KMS-11 (cell line): ENCODE measurements around the gene REC8.

Experiments used
- H2AFZ ChIP-seq: fragments of 200-600 bp; sonication (generic); 2 replicates; pipeline ENCODE4 v1.6.1; 2016; ENCODE audit warnings: antibody characterized with exemption, mixed run types, low read depth
- H3K27ac ChIP-seq: fragments of 200-600 bp; sonication (generic); 2 replicates; pipeline ENCODE4 v1.6.1; 2016; ENCODE audit warnings: mild to moderate bottlenecking, mixed run types
- H3K27me3 ChIP-seq: fragments of 200-600 bp; sonication (generic); 2 replicates; pipeline ENCODE4 v1.6.1; 2017; ENCODE audit warnings: mild to moderate bottlenecking, low read depth, mixed run types, moderate library complexity; ENCODE audit not compliant: insufficient read depth
- H3K36me3 ChIP-seq: fragments of 200-600 bp; sonication (generic); 2 replicates; pipeline ENCODE4 v1.6.1; 2017; ENCODE audit warnings: mild to moderate bottlenecking, mixed run types; ENCODE audit not compliant: insufficient read depth
- H3K4me1 ChIP-seq: fragments of 200-600 bp; sonication (generic); 2 replicates; pipeline ENCODE4 v1.6.1; 2016; ENCODE audit warnings: mild to moderate bottlenecking, low read depth, mixed run types; ENCODE audit not compliant: poor library complexity, severe bottlenecking
- H3K4me2 ChIP-seq: fragments of 200-600 bp; sonication (generic); 2 replicates; pipeline ENCODE4 v1.7.0; 2016; ENCODE audit warnings: mild to moderate bottlenecking, mixed run types
- H3K4me3 ChIP-seq: fragments of 200-600 bp; sonication (generic); IDR thresholded peaks from 2 replicates; pipeline ENCODE4 v1.6.1; 2017; ENCODE audit warnings: low read depth, low read length, mixed read lengths; ENCODE audit not compliant: insufficient read depth
- H3K79me2 ChIP-seq: fragments of 200-600 bp; sonication (generic); 2 replicates; pipeline ENCODE4 v1.6.1; 2016; ENCODE audit warnings: low read depth, mixed run types; ENCODE audit not compliant: insufficient read depth
- H3K9ac ChIP-seq: fragments of 200-600 bp; sonication (generic); 2 replicates; pipeline ENCODE4 v1.6.1; 2016; ENCODE audit warnings: mild to moderate bottlenecking, mixed run types
- H4K20me1 ChIP-seq: fragments of 200-600 bp; sonication (generic); 2 replicates; pipeline ENCODE4 v1.6.1; 2016; ENCODE audit warnings: mild to moderate bottlenecking, mixed run types; ENCODE audit not compliant: insufficient read depth
- TF ChIP-seq, protein P1 (sequence below): fragments of 200-600 bp; sonication (generic); conservative IDR thresholded peaks from 2 replicates; pipeline ENCODE4 v1.6.1; 2017; ENCODE audit warnings: low read depth, mild to moderate bottlenecking, antibody characterized with exemption, low read length, moderate library complexity, mixed read lengths

Gene REC8

DNA sequence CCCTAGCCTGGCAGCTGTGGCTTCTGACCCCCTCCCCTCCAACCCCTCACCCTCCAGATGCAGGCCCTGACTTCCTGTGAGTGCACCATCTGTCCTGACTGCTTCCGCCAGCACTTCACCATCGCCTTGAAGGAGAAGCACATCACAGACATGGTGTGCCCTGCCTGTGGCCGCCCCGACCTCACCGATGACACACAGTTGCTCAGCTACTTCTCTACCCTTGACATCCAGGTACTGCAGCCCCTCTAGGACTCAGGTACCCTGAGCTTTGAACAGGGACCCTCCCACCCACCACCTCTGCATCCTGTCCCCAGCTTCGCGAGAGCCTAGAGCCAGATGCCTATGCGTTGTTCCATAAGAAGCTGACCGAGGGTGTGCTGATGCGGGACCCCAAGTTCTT lies 16.8 kb upstream of the REC8 start:
- Histone ChIP-seq H3K4me3 (no peak overlapping the region), H3K36me3 (no peaks in the 10 kb centered on the region), H4K20me1 (no peaks in the 10 kb centered on the region), H2AFZ (no peak overlapping the region), H3K79me2 (no peaks in the 10 kb centered on the region), H3K4me1 (no peaks in the 10 kb centered on the region), H3K4me2 (no peak overlapping the region), H3K9ac (no peak overlapping the region), H3K27me3 (no peaks in the 10 kb centered on the region), H3K27ac (no peak overlapping the region)
- TF ChIP-seq, protein P1, sequence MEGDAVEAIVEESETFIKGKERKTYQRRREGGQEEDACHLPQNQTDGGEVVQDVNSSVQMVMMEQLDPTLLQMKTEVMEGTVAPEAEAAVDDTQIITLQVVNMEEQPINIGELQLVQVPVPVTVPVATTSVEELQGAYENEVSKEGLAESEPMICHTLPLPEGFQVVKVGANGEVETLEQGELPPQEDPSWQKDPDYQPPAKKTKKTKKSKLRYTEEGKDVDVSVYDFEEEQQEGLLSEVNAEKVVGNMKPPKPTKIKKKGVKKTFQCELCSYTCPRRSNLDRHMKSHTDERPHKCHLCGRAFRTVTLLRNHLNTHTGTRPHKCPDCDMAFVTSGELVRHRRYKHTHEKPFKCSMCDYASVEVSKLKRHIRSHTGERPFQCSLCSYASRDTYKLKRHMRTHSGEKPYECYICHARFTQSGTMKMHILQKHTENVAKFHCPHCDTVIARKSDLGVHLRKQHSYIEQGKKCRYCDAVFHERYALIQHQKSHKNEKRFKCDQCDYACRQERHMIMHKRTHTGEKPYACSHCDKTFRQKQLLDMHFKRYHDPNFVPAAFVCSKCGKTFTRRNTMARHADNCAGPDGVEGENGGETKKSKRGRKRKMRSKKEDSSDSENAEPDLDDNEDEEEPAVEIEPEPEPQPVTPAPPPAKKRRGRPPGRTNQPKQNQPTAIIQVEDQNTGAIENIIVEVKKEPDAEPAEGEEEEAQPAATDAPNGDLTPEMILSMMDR, result no peak

DNA sequence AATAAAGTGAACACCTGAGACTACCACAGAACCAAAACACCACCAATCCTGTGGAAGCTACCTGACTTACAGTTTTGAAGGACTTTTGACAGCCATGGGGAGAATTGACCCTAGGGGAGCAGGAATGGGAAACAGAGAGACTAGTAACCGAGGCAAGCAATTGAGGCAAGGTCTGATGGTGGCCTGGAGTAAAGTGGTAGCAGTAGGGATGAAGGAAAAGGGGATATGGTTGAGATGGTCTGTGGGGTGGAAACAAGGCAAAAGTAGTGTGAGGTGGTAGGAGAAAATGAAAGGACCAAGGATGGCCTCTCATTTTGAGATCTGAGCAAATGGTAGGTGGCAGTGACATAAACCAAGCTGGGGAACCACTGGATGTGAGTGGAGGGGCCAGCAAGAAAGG lies 15.0 kb upstream of the REC8 start:
- no peak overlapping the region for H2AFZ ChIP-seq
- no peaks in the 10 kb centered on the region for H3K27me3 ChIP-seq
- no peaks in the 10 kb centered on the region for H3K36me3 ChIP-seq
- H3K79me2 ChIP-seq, result no peaks in the 10 kb centered on the region
- no peak overlapping the region for H3K27ac ChIP-seq
- TF ChIP-seq, protein P1, result no peak
- H3K4me3 ChIP-seq, result no peak overlapping the region
- H3K4me1 ChIP-seq, result peaks cover 11% of the 10 kb centered on the region
- H3K4me2 ChIP-seq, result no peak overlapping the region
- no peak overlapping the region for H3K9ac ChIP-seq
- H4K20me1 ChIP-seq, result no peaks in the 10 kb centered on the region

DNA sequence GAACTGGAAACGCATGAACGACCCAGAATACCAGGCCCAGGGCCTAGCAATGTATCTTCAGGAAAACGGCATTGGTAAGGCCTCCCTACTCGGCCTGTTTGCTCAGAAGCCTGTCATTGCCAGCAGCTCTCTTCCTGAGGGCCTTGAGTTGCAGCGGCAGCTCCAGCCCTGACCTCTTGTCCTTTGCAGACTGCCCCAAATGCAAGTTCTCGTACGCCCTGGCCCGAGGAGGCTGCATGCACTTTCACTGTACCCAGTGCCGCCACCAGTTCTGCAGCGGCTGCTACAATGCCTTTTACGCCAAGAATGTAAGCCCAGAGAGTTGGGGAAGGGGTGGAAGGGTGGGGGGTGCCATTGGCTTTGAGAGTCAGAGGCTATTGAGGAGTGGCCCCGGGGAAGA lies 14.5 kb upstream of the REC8 start:
- Histone ChIP-seq H2AFZ (no peak overlapping the region), H3K79me2 (no peaks in the 10 kb centered on the region), H3K36me3 (no peaks in the 10 kb centered on the region), H4K20me1 (no peaks in the 10 kb centered on the region), H3K27me3 (no peaks in the 10 kb centered on the region), H3K4me1 (peaks cover 14% of the 10 kb centered on the region), H3K4me2 (no peak overlapping the region), H3K4me3 (no peak overlapping the region), H3K27ac (no peak overlapping the region), H3K9ac (no peak overlapping the region)
- TF ChIP-seq, protein P1, result no peak

DNA sequence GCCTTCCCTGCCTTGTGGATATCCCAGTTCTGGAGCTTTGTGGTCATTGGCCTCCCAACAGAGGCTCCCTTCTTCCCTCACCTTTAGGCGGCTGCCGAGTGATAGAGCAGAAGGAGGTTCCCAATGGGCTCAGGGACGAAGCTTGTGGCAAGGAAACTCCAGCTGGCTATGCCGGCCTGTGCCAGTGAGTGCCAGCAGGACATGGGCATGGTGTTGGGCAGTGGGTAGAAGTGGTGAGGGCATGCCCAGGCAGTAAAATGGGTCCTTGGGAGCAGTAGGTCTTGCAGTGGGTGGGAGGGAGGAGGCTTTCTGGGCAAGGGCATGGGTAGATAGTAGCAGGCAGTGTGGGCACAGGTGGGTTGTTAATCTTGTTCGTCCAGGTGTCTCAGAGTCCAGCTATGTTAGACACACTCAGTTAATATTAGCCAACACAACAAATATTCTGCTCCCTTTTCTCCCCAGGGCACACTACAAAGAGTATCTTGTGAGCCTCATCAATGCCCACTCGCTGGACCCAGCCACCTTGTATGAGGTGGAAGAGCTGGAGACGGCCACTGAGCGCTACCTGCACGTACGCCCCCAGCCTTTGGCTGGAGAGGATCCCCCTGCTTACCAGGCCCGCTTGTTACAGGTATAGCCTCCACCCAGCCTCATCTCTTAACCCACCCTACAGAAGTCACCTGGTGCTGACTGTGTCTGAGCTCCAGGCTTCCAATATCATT lies 11.9 kb upstream of the REC8 start:
- no peaks in the 10 kb centered on the region for H3K36me3 ChIP-seq
- H3K4me1 ChIP-seq, result peaks cover 14% of the 10 kb centered on the region
- TF ChIP-seq, protein P1, result no peak
- H3K27ac ChIP-seq, result no peak overlapping the region
- no peak overlapping the region for H3K9ac ChIP-seq
- no peaks in the 10 kb centered on the region for H3K79me2 ChIP-seq
- no peak overlapping the region for H3K4me3 ChIP-seq
- no peaks in the 10 kb centered on the region for H3K27me3 ChIP-seq
- no peak overlapping the region for H2AFZ ChIP-seq
- no peak overlapping the region for H3K4me2 ChIP-seq
- H4K20me1 ChIP-seq, result no peaks in the 10 kb centered on the region
